Heart right ventricle (tissue), 16 donors: ENCODE data around the gene ZFP36L1. TPM values are rescaled to one million over a fixed set of nuclear protein-coding genes. Genes with fewer than 3 reads are reported as not detected.

ENCODE experiments used
- ATAC-seq, 8 donors: fragments of 200-7000 bp; cut with Tn5 transposase; one replicate each; pipeline ENCODE4 v1.9.1; 2020; ENCODE audit warnings: mild to moderate bottlenecking in 8 of 8, moderate library complexity in 8 of 8, moderate number of reproducible peaks in 1 of 8
- DNase-seq, 2 donors: peaks; one replicate each; pipeline ENCODE4 v3.0.0-alpha.2; 2020
- H3K27ac ChIP-seq, 10 donors: fragments of 200-600 bp; sonication (generic) in 2 of 10; one replicate each; pipeline versions ENCODE4 v1.5.0 to v1.8.0; 2020 to 2022; ENCODE audit warnings: mild to moderate bottlenecking in 3 of 10
- H3K27me3 ChIP-seq, 7 donors: fragments of 200-600 bp; one replicate each; pipeline ENCODE4 v1.8.0; 2021 to 2022; ENCODE audit warnings: mild to moderate bottlenecking in 2 of 7
- H3K36me3 ChIP-seq, 9 donors: fragments of 200-600 bp; sonication (generic) in 1 of 9; one replicate each; pipeline versions ENCODE4 v1.5.0 to v1.8.0; 2020 to 2022; ENCODE audit warnings: mild to moderate bottlenecking in 2 of 9
- H3K4me1 ChIP-seq, 9 donors: fragments of 200-600 bp; sonication (generic) in 1 of 9; one replicate each; pipeline versions ENCODE4 v1.5.0 to v1.8.0; 2020 to 2022; ENCODE audit warnings: mild to moderate bottlenecking in 4 of 9
- H3K4me3 ChIP-seq, 10 donors: fragments of 200-600 bp; sonication (generic) in 2 of 10; one replicate each; pipeline versions ENCODE4 v1.5.0 to v1.8.0; 2020 to 2022; ENCODE audit warnings: mild to moderate bottlenecking in 7 of 10, moderate library complexity in 2 of 10
- H3K9me3 ChIP-seq, 11 donors: fragments of 200-600 bp in 10 of 11; sonication (generic) in 2 of 11; one replicate each; pipeline versions ENCODE4 v1.5.0 to v1.8.0; 2013 to 2022; ENCODE audit warnings: mild to moderate bottlenecking in 2 of 11, control low read depth in 1 of 11, moderate library complexity in 1 of 11
- CTCF ChIP-seq, 9 donors: fragments of 200-600 bp; sonication (generic) in 2 of 9; IDR thresholded peaks; one replicate each; pipeline versions ENCODE4 v1.5.0 to v1.8.0; 2021 to 2022; ENCODE audit warnings: antibody characterized with exemption in 9 of 9, mild to moderate bottlenecking in 5 of 9, moderate library complexity in 1 of 9
- WGBS, 2 donors: extraction: QIAGEN DNeasy Blood & Tissue Kit; methylation state at CpG; one replicate each; pipeline ENCODE4 v1.1.7; 2013; ENCODE audit warnings: inconsistent platforms in 1 of 2; 5-methylcytosine and 5-hydroxymethylcytosine counted together
- intact Hi-C, 10 donors: fragments of 100-400 bp; cut with DNase I; formaldehyde crosslinking; loops; one replicate each; pipeline versions ENCODE4 v1.11.1 to v1.14.2; 2022
- polyA plus RNA-seq, 2 donors: library from polyadenylated mRNA; stranded (reverse); fragments of 200-250 nt; gene quantifications; one replicate each; pipeline ENCODE4 v1.2.3, GENCODE V29; 2013
- total RNA-seq, 10 donors: library from RNA; stranded (reverse); fragmentation: NEBNext Ultra II Directional in 3 of 10; extraction: Animal tissue kit (Norgen Biotek cat#: 25700) in 3 of 10; gene quantifications; one replicate each; pipeline versions ENCODE4 v1.2.1 to v1.2.4, GENCODE V29; 2021 to 2023
- donor health status: Arrhythmogenic right ventricular cardiomyopathy.
- donor health status: ischemic (EF 13 %, LVEDD 7.1; RV severe dilation, severe dysfunction).
- donor health status: healthy with polysubstance abuse.
- donor health status: DM: no; HTN: yes; CAD: no.
- donor health status: DM: no; HTN: no; CAD: no.
- donor health status: ischemic (EF 25% LVEDD 6.9; RV normal size, moderate dysfunction).
- donor health status: ischemic (EF 25% LVEDD 5.7; RV mildly dilated, moderate dysfunction).
- donor health status: healthy.
- donor health status: DM: yes; HTN: yes; CAD: no.
- donor health status: Ischemic cardiomyopathy.
- donor health status: ischemic (EF 35%, LVEDD 5.7; RV mildly dilated, moderate dysfunction).
- donor health status: nonischemic (EF 11% LVEDD 7.7; RV severe dilation, severe dysfunction).
- donor health status: DM: yes; HTN: yes; CAD: no.
- donor health status: PGD.
- donor health status: ischemic (EF 29% LVEDD 5.4; RV normal size, mild dysfunction).
- donor health status: nonischemic (EF 23%, LVEDD 6.1; RV moderate dilation, normal function).

Gene ZFP36L1
- total and polyA plus RNA-seq, 12 donors: 40.8 to 127 (median 53.1) TPM

GRCh38 chr14:68820119-68820518, 27.3 kb upstream of the ZFP36L1 start:
- 95 to 96% methylated on average over 9 of the region's 9 CpGs for WGBS, 2 donors
- DNase-seq (no peak), ATAC-seq (no peak)
- intact Hi-C loops: loop anchor here in 6 of 10 donors (5.0 to 10.0 kb wide), 7 partner anchors 878 to 985 kb away; no protein-coding TSS in a partner anchor
- Histone ChIP-seq H3K4me1 (peaks cover 0 to 49% (median 24%) of the 10 kb centered on the region in 9 donors), H3K36me3 (no peaks in the 10 kb centered on the region), H3K27me3 (no peaks in the 10 kb centered on the region), H3K4me3 (no peak overlapping the region), H3K9me3 (no peaks in the 10 kb centered on the region), H3K27ac (peak overlapping the region in 1 of 10 donors; percentile 36)
- TF ChIP-seq CTCF (IDR thresholded peaks at IDR 0.05): no peak

GRCh38 chr14:68819260-68819691, 26.4 kb upstream of the ZFP36L1 start:
- DNase-seq: no peak
- Histone ChIP-seq H3K27me3 (no peaks in the 10 kb centered on the region), H3K9me3 (no peaks in the 10 kb centered on the region), H3K4me3 (no peak overlapping the region), H3K36me3 (no peaks in the 10 kb centered on the region), H3K27ac (peak overlapping the region in 2 of 10 donors; percentile 28 to 36), H3K4me1 (peaks cover 3 to 49% (median 28%) of the 10 kb centered on the region in 9 donors)
- WGBS, 2 donors: 55 to 72% methylated on average over 10 of the region's 10 CpGs
- no peak for ATAC-seq
- intact Hi-C loops: loop anchor here in 7 of 10 donors (5.0 to 10.0 kb wide), 6 partner anchors 572 to 982 kb away; no protein-coding TSS in a partner anchor
- TF ChIP-seq CTCF (IDR thresholded peaks at IDR 0.05): no peak

GRCh38 chr14:68817506-68818212, 24.8 kb upstream of the ZFP36L1 start:
- no peak for TF ChIP-seq CTCF (IDR thresholded peaks at IDR 0.05)
- ATAC-seq (no peak), DNase-seq (no peak)
- intact Hi-C loops: loop anchor here (2.0 to 10.0 kb wide), 11 partner anchors 569 to 980 kb away; no protein-coding TSS in a partner anchor
- no peaks in the 10 kb centered on the region for H3K36me3 ChIP-seq
- no peaks in the 10 kb centered on the region for H3K27me3 ChIP-seq
- H3K4me1 ChIP-seq: peaks cover 6 to 64% (median 42%) of the 10 kb centered on the region in 9 donors
- 94 to 100% methylated on average over 3 of the region's 3 CpGs for WGBS, 2 donors
- H3K4me3 ChIP-seq: no peak overlapping the region
- peak overlapping the region in 5 of 10 donors; percentile 98 to 100 (median 99) for H3K27ac ChIP-seq
- no peaks in the 10 kb centered on the region for H3K9me3 ChIP-seq

GRCh38 chr14:68816943-68817430, 24.1 kb upstream of the ZFP36L1 start:
- Histone ChIP-seq H3K4me1 (peaks cover 6 to 64% (median 42%) of the 10 kb centered on the region in 9 donors), H3K27me3 (no peaks in the 10 kb centered on the region), H3K36me3 (no peaks in the 10 kb centered on the region), H3K4me3 (peak overlapping the region in 8 of 10 donors; percentile 43 to 68 (median 59)), H3K9me3 (no peaks in the 10 kb centered on the region), H3K27ac (peak overlapping the region; percentile 98 to 100 (median 99))
- ATAC-seq (peak in 1 of 8 donors; percentile 0), DNase-seq (no peak)
- TF ChIP-seq CTCF (IDR thresholded peaks at IDR 0.05): peak in 2 of 9 donors; percentile 3 to 34
- 43 to 56% methylated on average over 13 of the region's 13 CpGs for WGBS, 2 donors
- intact Hi-C loops: loop anchor here (1.0 to 10.0 kb wide), 13 partner anchors 568 to 980 kb away; no protein-coding TSS in a partner anchor
